ENCODE data around the gene ZNF592. TPM values are rescaled to one million over a fixed set of nuclear protein-coding genes. Genes with fewer than 3 reads are reported as not detected.

Gene ZNF592
- total and polyA plus RNA-seq, 2 donors (not counting 3 experiments of a cell fraction or from before 2014, with no cell fraction given), result 12.3 to 21.1 TPM

GRCh38 chr15:84832448-84833040 is 84.2 kb downstream of the ZNF592 start:
- Histone ChIP-seq H3K27ac (ENCODE audit: insufficient read depth, low read depth, low read length) (no peak overlapping the region), H3K36me3 (ENCODE audit: control insufficient read depth in 2 of 2, extremely low read depth in 1 of 2, insufficient read depth in 2 of 2, low read length in 2 of 2) (peaks cover 0 to 13% of the 10 kb centered on the region in 2 experiments), H2AFZ (ENCODE audit: low read depth, low read length) (no peak overlapping the region), H4K20me1 (replicated peaks; ENCODE audit: control insufficient read depth, extremely low read depth, insufficient read depth, low read length) (no peaks in the 10 kb centered on the region), H3K9ac (replicated peaks; ENCODE audit: extremely low read depth, insufficient read depth, low read length) (no peak overlapping the region), H3K27me3 (ENCODE audit: control insufficient read depth in 2 of 2, insufficient read depth in 2 of 2, low read length in 2 of 2) (no peaks in the 10 kb centered on the region), H3K9me1 (replicated peaks; ENCODE audit: control insufficient read depth, extremely low read depth, insufficient read depth, low read length) (no peaks in the 10 kb centered on the region), H3K4me3 (replicated peaks in 1 of 3; ENCODE audit: insufficient read depth in 1 of 3, low read depth in 1 of 3, low read length in 3 of 3) (no peak overlapping the region), H3K4me1 (ENCODE audit: control insufficient read depth, extremely low read depth, insufficient read depth, low read length) (peaks cover 13% of the 10 kb centered on the region), H3K79me2 (ENCODE audit: control insufficient read depth, insufficient read depth, low read length) (no peaks in the 10 kb centered on the region), H3K4me2 (ENCODE audit: insufficient read depth, low read length) (no peak overlapping the region), H3K9me3 (replicated peaks; ENCODE audit: control insufficient read depth, insufficient read depth, low read length) (no peaks in the 10 kb centered on the region)
- TF ChIP-seq POLR2A (IDR thresholded peaks at IDR 0.05; ENCODE audit: low read depth, low read length) (no peak), MYC (IDR thresholded peaks at IDR 0.05; ENCODE audit: low read depth, low read length) (no peak), EZH2 (IDR thresholded peaks at IDR 0.05; ENCODE audit: borderline replicate concordance, low read depth, low read length, severe bottlenecking) (no peak), CTCF (IDR thresholded peaks at IDR 0.05; ENCODE audit: extremely low read depth in 1 of 2, insufficient read depth in 1 of 2, low read depth in 1 of 2, low read length in 2 of 2) (no peak), GATA2 (IDR thresholded peaks at IDR 0.05; ENCODE audit: insufficient read depth, insufficient read length, low read depth, low read length) (no peak), POLR2AphosphoS5 (IDR thresholded peaks at IDR 0.05; ENCODE audit: insufficient read depth, low read depth, low read length) (no peak), JUN (IDR thresholded peaks at IDR 0.05; ENCODE audit: borderline replicate concordance, insufficient read depth, insufficient read length, low read depth) (no peak), FOS (IDR thresholded peaks at IDR 0.05; ENCODE audit: borderline replicate concordance, insufficient read depth, low read length) (no peak), MAX (IDR thresholded peaks at IDR 0.05; ENCODE audit: insufficient read depth, insufficient read length) (no peak)
- intact Hi-C loops (cut with micrococcal nuclease), result no loop called here
- no peak for DNase-seq (ENCODE audit: low read depth, low spot score)
- BruUV-seq (replicated peaks), result no TSS peak
- ChIA-PET POLR2A (interaction anchor here (0.6 kb wide), 1 partner anchor 95 kb away, joined by 6 read pairs; no protein-coding TSS in a partner anchor), CTCF (interaction anchor here (0.8 to 2.2 kb wide), 6 partner anchors 10 to 96 kb away, joined by 3 to 11 read pairs (median 7); no protein-coding TSS in a partner anchor)
- FAIRE-seq, result no peak
- dilution Hi-C loops (cut with MboI; ENCODE audit: extremely low pct_ligation_motif_present, low sequenced_read_pairs), result loop anchor here (25.0 kb wide), 1 partner anchor 130 kb away; no protein-coding TSS in a partner anchor
